SKM-1 treated with dmso at 0.1 percent for 144 hours (cell line): ENCODE measurements around the gene SSUH2.
A peak's percentile ranks its signal among the peaks of the same experiment; 100 is the strongest.
"Not testable (repeated sequence)": the region's sequence is repeated elsewhere in the genome, so short reads cannot be mapped to it uniquely, and the experiment has no call there.

Experiments
- DNase-seq: peaks from one replicate; lab custom pipeline; 2025; ENCODE audit not compliant: unreplicated experiment; lab: John Stamatoyannopoulos, UW

SSUH2 gene

GRCh38 chr3:8644748-8645390 is at the start of gene SSUH2:
Gene SSUH2, minus strand, starts transcription at chr3:8644798. Its CDS starts 40 bp downstream, at chr3:8644758.
- no peak for DNase-seq

GRCh38 chr3:8691295-8691694 is 46.7 kb upstream of the SSUH2 start:
- DNase-seq, result not testable (repeated sequence)

- DNase-seq, result not testable (repeated sequence)
Observed at GRCh38 chr3:8684992-8685391, 40.4 kb upstream of the SSUH2 start.

- DNase-seq, result not testable (repeated sequence)
Observed at GRCh38 chr3:8682850-8683574, 38.4 kb upstream of the SSUH2 start.

- DNase-seq, result not testable (repeated sequence)
Observed at GRCh38 chr3:8681881-8682538, 37.4 kb upstream of the SSUH2 start.

GRCh38 chr3:8681349-8681748 is 36.8 kb upstream of the SSUH2 start:
- no peak for DNase-seq

GRCh38 chr3:8679817-8680553 is 35.4 kb upstream of the SSUH2 start:
- not testable (repeated sequence) for DNase-seq

- no peak for DNase-seq
Observed at GRCh38 chr3:8678751-8679150, 34.2 kb upstream of the SSUH2 start.

GRCh38 chr3:8677258-8677657 is 32.7 kb upstream of the SSUH2 start:
- DNase-seq, result not testable (repeated sequence)

GRCh38 chr3:8675591-8675990 is 31.0 kb upstream of the SSUH2 start:
- not testable (repeated sequence) for DNase-seq

- no peak for DNase-seq
Observed at GRCh38 chr3:8673083-8673737, 28.6 kb upstream of the SSUH2 start.

GRCh38 chr3:8669019-8669418 is 24.4 kb upstream of the SSUH2 start:
- no peak for DNase-seq

GRCh38 chr3:8668216-8668615 is 23.6 kb upstream of the SSUH2 start:
- DNase-seq, result no peak

GRCh38 chr3:8667463-8668091 is 23.0 kb upstream of the SSUH2 start:
- DNase-seq, result no peak

- peak; percentile 21 for DNase-seq
Observed at GRCh38 chr3:8665407-8665896, 20.9 kb upstream of the SSUH2 start.

GRCh38 chr3:8663177-8664061 is 18.8 kb upstream of the SSUH2 start:
- peak; percentile 29 for DNase-seq

GRCh38 chr3:8662594-8662993 is 18.0 kb upstream of the SSUH2 start:
- no peak for DNase-seq

- no peak for DNase-seq
Observed at GRCh38 chr3:8660175-8661118, 15.8 kb upstream of the SSUH2 start.
